ENCODE measurements around the gene PRKN. TPM values are rescaled to one million over a fixed set of nuclear protein-coding genes. Genes with fewer than 3 reads are reported as not detected.

PRKN gene
- total RNA-seq, 4 donors from 2014 or later, result 4.4 to 669 (median 10.5) TPM

DNA sequence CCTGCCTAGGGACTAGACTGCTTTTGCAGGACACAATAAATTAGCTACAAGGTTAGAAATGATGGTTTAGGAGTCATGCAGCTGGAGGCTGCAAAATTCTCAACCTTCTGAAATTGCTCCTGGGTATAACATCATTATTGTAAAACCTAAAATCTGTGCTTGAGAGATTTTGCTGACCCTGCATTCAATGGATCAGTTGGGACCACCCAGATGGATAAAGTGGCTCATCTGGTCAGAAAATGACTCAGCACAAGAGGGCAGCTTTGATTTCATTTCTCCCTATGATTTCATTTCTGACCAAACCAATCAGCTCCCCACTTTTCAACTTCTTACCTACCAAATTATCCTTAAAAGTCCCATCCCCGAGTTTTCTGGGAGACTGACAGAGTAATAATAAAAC is 1086.4 kb downstream of the PRKN start:
- Histone ChIP-seq H3K36me3 (no peaks in the 10 kb centered on the region), H3K27ac (no peak overlapping the region), H3K9me3 (peaks cover 0 to 8% (median 0%) of the 10 kb centered on the region in 4 donors), H3K4me1 (no peaks in the 10 kb centered on the region), H3K4me3 (no peak overlapping the region), H3K27me3 (no peaks in the 10 kb centered on the region)
- TF ChIP-seq POLR2A (IDR thresholded peaks at IDR 0.05), result no peak
- TF ChIP-seq, protein P1, sequence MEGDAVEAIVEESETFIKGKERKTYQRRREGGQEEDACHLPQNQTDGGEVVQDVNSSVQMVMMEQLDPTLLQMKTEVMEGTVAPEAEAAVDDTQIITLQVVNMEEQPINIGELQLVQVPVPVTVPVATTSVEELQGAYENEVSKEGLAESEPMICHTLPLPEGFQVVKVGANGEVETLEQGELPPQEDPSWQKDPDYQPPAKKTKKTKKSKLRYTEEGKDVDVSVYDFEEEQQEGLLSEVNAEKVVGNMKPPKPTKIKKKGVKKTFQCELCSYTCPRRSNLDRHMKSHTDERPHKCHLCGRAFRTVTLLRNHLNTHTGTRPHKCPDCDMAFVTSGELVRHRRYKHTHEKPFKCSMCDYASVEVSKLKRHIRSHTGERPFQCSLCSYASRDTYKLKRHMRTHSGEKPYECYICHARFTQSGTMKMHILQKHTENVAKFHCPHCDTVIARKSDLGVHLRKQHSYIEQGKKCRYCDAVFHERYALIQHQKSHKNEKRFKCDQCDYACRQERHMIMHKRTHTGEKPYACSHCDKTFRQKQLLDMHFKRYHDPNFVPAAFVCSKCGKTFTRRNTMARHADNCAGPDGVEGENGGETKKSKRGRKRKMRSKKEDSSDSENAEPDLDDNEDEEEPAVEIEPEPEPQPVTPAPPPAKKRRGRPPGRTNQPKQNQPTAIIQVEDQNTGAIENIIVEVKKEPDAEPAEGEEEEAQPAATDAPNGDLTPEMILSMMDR (IDR thresholded peaks at IDR 0.05), result no peak
- no peak for DNase-seq

DNA sequence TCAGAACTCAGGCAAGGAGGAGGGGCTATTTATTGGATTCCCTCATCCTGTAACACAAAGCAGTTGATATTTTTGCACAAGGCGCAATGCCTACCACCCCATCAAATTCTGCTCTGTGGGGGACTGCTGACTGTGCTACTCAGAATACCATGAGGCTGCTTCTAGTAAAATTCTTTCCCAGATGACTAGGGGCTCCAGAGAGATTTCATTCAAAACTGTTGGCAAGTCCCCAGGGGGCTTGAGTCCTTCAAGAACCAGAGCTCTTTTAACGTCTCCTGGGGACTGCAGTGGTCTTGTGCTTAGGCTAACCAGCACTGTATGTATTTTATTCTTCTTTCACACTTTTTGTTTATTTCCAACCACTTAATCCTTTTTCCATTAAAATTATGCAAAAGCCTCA is 1087.8 kb downstream of the PRKN start:
- H3K27me3 ChIP-seq, result no peaks in the 10 kb centered on the region
- no peak overlapping the region for H3K4me3 ChIP-seq
- no peak for TF ChIP-seq POLR2A (IDR thresholded peaks at IDR 0.05)
- TF ChIP-seq, protein P1 (IDR thresholded peaks at IDR 0.05), result no peak
- H3K4me1 ChIP-seq, result no peaks in the 10 kb centered on the region
- no peak for DNase-seq
- H3K36me3 ChIP-seq, result no peaks in the 10 kb centered on the region
- H3K27ac ChIP-seq, result no peak overlapping the region
- H3K9me3 ChIP-seq, result peaks cover 0 to 8% (median 0%) of the 10 kb centered on the region in 4 donors

- Histone ChIP-seq H3K27ac (no peak overlapping the region), H3K9me3 (peaks cover 0 to 8% (median 1%) of the 10 kb centered on the region in 4 donors), H3K27me3 (no peaks in the 10 kb centered on the region), H3K36me3 (no peaks in the 10 kb centered on the region), H3K4me1 (no peaks in the 10 kb centered on the region), H3K4me3 (no peak overlapping the region)
- DNase-seq, result no peak
- TF ChIP-seq POLR2A (IDR thresholded peaks at IDR 0.05), result no peak
- TF ChIP-seq, protein P1 (IDR thresholded peaks at IDR 0.05), result no peak
Measured at GRCh38 chr6:161637658-161638057, 1089.9 kb downstream of the PRKN start.

DNA sequence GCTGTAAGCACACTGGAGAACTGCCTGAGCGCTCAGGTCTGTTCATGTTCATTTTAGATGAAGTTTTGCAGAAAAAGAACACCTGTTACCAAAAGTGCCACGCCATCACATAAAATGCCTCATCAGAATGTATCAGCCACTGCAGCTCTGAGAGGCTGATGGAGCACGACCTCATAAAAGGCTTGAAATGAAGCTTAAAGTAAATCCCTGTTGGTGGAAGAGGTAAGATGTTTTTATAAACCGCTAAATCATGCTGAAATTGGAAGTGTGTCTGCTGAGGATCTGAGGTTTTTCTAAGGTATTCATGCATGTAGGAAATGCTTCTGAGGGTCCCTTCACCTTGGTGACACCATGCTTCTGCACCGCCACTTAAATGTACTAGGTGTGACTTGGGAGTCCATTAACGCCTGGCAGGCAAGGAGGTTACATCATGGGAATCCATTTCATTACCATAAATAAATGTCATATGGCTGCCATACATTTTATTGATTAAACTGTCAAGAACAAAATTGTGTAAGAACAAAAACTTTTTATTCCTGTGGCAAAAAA is 1090.6 kb downstream of the PRKN start:
- no peak for TF ChIP-seq POLR2A (IDR thresholded peaks at IDR 0.05)
- TF ChIP-seq, protein P1 (IDR thresholded peaks at IDR 0.05), result no peak
- H3K9me3 ChIP-seq, result peaks cover 0 to 8% (median 1%) of the 10 kb centered on the region in 4 donors
- no peak overlapping the region for H3K27ac ChIP-seq
- DNase-seq, result no peak
- no peak overlapping the region for H3K4me3 ChIP-seq
- no peaks in the 10 kb centered on the region for H3K4me1 ChIP-seq
- no peaks in the 10 kb centered on the region for H3K27me3 ChIP-seq
- H3K36me3 ChIP-seq, result no peaks in the 10 kb centered on the region

GRCh38 chr6:161635975-161636374 is 1091.6 kb downstream of the PRKN start:
- peaks cover 0 to 8% (median 1%) of the 10 kb centered on the region in 4 donors for H3K9me3 ChIP-seq
- H3K36me3 ChIP-seq, result no peaks in the 10 kb centered on the region
- no peaks in the 10 kb centered on the region for H3K4me1 ChIP-seq
- no peaks in the 10 kb centered on the region for H3K27me3 ChIP-seq
- H3K4me3 ChIP-seq, result no peak overlapping the region
- no peak for DNase-seq
- H3K27ac ChIP-seq, result no peak overlapping the region
- TF ChIP-seq, protein P1 (IDR thresholded peaks at IDR 0.05), result no peak
- TF ChIP-seq POLR2A (IDR thresholded peaks at IDR 0.05), result no peak

- Histone ChIP-seq H3K4me3 (no peak overlapping the region), H3K36me3 (no peaks in the 10 kb centered on the region), H3K9me3 (peaks cover 0 to 8% (median 1%) of the 10 kb centered on the region in 4 donors), H3K27ac (no peak overlapping the region), H3K4me1 (no peaks in the 10 kb centered on the region), H3K27me3 (no peaks in the 10 kb centered on the region)
- no peak for DNase-seq
- TF ChIP-seq POLR2A (IDR thresholded peaks at IDR 0.05), result no peak
- TF ChIP-seq, protein P1 (IDR thresholded peaks at IDR 0.05), result no peak
Measured at GRCh38 chr6:161634916-161635315, 1092.7 kb downstream of the PRKN start.
